ENCODE data around the gene LIAS.
"Not testable (repeated sequence)": the region's sequence is repeated elsewhere in the genome, so short reads cannot be mapped to it uniquely, and the experiment has no call there.

Gene LIAS

GRCh38 chr4:39453738-39454137, 5.1 kb upstream of the LIAS start:
- DNase-seq = no peak

DNA sequence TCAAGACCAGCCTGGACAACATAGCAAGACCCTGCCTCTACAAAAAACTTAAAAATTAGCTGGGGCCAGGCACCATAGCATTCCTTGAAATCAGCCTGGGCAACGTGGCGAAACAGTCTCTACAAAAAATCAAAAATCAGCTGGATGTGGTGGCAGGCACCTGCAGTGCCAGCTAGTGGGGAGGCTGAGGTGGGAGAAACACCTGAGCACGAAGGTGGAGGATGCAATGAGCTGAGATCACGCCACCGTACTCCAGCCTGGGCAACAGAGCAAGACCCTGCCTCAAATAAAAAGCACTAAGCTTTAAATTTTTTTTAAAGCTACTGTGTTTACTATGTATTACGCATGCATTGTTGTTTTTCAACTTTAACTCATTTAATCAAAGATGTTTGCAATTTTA, 3.4 kb upstream of the LIAS start:
- no peak for DNase-seq

GRCh38 chr4:39456946-39457763, 1.7 kb upstream of the LIAS start:
- no peak for DNase-seq

DNA sequence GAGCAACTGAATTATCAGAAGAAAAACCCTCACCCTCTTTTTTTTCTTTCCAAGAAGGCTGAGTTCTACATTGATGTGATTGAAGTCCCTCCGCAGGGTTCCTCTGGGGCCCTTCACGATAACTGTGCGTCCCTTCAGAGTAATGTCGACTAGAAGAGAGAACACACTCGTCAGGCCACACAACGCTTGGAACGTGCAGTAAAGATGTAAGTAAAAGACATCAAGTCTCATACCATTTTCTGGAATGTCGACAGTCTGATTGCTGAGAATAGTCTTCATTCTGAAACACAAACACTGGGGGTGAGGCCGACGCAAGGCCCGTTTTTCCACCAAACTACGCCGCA, 723 bp upstream of the LIAS start:
- not testable (repeated sequence) for DNase-seq

DNA sequence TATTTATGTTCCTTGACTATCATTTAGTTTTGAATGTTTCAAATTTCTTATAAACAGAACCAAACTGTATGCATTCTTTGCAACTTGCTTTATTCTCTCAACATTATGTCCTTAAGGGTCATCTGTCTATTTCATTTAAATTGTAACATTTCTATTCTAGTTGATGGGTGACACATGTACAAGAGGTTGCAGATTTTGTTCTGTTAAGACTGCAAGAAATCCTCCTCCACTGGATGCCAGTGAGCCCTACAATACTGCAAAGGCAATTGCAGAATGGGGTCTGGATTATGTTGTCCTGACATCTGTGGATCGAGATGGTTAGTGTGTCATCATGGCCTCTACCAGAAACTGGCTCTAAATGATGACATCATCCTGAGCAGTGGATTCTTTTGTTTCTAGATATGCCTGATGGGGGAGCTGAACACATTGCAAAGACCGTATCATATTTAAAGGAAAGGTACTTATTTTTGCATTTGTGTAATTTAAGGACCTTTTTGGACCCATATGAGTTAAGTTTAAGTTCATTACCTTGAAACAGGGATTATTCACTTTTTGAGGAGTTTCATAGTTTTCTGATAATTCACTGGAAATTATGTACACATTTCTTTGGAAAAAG, 6.1 kb downstream of the LIAS start:
- DNase-seq = peak; percentile 0

- no peak for DNase-seq
Observed at GRCh38 chr4:39466747-39467146, 7.9 kb downstream of the LIAS start.

DNA sequence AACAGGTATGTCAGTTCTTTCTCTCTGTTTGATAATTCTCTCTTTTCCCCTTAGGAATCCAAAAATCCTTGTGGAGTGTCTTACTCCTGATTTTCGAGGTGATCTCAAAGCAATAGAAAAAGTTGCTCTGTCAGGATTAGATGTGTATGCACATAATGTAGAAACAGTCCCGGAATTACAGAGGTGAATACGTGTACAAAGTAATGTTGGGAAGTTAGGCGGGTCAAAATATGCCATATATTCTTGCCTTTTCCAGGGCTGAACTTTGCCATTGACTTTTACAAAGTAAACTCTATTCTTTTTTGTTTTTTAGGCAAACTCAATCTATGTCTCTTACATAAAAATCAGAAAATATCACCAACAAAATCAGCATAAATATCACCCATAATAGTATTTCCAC, 8.6 kb downstream of the LIAS start:
- DNase-seq = no peak

GRCh38 chr4:39469429-39470077, 10.7 kb downstream of the LIAS start:
- DNase-seq = no peak

- DNase-seq = no peak
Observed at GRCh38 chr4:39470402-39470801, 11.5 kb downstream of the LIAS start.

- no peak for DNase-seq
Observed at GRCh38 chr4:39472396-39472795, 13.5 kb downstream of the LIAS start.

GRCh38 chr4:39476187-39476895, 17.5 kb downstream of the LIAS start:
- no peak for DNase-seq

- no peak for DNase-seq
Observed at GRCh38 chr4:39480251-39480650, 21.4 kb downstream of the LIAS start.

DNA sequence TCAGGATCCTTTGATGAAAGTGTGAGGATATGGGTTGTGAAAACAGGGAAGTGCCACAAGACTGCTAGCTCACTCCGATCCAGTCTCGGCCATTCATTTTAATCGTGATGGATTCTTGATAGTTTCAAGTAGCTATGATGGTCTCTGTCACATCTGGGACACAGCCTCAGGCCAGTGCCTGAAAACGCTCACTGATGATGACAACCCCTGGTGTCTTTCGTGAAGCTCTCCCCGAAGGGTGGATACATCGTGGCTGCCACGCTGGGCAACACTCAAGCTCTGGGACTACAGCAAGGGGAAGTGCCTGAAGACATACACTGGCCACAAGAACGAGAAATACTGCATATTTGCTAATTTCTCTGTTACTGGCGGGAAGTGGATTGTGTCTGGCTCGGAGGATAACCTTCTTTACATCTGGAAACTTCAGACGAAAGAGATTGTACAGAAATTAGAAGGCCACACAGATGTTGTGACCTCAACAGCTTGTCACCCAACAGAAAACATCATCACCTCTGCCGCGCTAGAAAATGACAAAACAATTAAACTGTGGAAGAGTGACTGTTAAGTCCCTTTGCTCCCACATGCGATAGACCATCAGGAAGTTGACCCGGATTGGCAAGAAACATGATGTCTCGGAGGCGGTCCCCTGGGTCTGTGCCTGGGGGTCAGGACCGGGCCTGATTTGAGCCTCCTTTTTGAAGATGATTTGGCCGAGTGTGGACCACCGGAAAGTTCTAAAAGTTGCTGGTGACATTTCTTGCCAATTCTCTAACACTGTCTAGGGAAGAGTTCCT, 22.2 kb downstream of the LIAS start:
- no peak for DNase-seq

DNA sequence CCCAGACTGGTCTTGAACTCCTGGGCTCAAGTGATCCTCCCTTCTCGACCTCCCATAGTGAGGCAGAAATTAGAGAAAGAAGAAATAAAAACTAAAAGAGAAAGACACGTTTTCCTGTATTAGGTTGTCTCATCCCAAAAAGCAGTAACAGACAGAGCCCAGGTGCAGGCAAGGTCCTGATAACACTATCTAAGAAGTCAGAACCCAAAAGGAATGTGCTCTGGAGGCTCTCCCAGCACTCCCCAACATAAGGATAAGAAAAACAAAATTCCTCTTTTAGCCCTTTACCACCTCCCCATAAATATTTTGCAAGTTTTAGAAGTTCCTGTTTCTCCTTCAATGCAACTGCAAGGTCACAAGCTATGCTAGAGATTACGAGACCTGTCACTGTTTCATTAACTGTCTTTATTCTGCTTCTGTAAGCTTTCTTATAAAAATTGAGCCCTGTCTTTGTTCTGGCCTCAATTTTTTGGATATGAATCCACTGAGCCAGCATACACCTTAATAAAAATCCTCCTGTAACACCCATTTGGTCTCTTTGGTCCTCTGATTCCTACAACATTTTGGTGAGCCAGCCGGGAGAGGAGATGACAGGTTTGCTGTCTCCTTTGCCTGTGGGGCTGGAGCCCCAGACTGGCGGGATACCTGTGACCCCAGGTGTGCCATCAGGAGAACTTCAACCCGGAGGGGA, 25.9 kb downstream of the LIAS start:
- no peak for DNase-seq

DNA sequence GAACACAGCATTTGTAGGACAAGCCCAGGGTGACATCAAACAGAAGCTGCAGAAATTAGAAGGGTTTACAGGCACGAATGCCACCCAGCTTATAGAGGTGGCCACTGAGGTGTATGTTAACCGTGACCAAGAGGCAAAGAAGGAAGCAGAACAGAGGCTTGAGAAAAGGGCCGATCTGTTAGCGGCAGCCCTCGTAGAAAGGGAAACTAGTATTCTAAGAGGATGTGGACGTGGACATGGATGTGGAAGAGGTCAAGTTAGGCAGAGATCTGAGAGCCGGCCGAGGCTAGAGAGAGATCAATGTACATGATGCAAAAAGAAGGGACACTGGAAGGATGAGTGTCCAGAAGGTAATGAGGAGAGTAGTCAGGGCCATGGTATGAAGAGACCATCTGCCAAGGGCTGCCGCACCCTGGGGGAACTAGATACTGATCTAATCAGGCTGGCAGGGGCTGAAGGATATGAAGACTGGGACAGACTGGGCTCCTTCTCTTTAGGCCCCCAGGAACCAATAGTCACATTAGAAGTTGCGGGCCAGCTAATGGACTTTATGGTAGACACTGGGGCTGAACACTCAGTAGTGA, 27.5 kb downstream of the LIAS start:
- no peak for DNase-seq

DNA sequence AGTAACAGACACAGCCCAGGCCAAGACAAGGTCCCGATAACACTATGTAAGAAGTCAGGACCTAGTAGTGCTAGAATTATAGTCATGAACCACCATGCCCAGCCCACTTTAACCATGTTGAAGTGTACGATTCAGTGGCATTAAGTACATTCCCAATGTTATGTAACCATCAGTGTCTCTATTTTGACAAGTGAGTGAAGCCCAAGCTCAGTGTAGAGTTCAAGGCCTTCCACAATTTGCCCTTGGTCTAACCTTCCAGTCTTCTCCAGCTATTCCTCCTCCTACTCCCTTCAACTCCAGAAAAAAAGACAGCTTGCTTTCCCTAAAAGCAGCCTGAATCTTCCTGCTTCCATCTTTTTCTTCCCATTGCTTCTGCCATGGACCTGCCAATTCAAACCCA, 31.5 kb downstream of the LIAS start:
- no peak for DNase-seq

DNA sequence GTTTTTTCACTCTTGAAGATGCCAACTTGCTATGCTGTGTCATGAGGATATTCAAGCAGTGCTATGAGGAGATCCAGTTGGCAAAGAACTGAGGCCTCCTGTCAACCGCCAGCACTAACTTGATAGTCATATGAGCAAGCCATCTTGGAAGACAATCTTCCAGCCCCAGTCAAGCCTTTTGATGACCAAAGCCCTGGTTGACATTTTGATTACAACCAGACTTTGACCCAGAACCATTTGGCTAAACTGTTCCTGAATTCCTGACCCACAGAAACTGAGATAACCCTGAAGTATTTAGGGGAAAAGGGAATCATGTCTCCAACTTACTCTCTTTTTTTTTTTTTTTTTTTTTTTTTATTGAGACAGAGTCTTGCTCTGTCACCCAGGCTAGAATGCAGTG, 35.5 kb downstream of the LIAS start:
- no peak for DNase-seq

DNA sequence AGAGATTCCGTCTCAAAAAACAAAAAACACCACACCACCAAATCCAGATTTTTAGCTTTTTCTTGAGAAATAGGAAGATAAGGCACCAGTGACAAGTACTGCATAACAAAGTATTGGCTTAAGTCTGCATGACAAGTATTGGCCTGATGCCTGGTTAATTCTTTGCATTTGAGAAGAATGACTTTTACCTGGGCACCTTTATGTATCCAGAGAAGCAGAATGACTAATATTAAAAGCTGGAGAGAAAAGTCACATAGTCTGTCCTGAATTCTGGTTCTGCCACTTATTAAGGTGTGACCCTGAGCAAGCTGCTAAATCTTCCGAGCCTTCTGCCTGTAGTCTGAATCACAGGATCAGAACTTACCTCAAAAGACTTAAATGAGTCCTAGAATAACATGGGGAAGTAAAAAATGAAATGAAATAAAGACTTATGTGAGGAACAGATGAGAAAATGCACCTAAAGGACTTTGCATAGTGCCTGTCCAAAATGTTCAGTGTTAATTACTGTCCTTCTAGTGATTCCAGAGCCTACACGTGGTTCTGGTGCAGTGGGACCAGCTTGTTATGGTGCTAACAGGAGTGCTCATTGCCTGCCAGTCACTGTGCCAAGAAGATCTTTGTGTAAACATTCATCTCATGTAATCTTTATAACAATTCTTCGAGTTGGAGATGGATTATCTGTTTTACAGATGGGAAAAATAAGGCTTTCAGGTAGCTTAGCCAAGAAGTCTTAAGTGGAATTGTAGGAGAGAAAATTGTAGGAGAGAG, 36.8 kb downstream of the LIAS start:
- DNase-seq = no peak

DNA sequence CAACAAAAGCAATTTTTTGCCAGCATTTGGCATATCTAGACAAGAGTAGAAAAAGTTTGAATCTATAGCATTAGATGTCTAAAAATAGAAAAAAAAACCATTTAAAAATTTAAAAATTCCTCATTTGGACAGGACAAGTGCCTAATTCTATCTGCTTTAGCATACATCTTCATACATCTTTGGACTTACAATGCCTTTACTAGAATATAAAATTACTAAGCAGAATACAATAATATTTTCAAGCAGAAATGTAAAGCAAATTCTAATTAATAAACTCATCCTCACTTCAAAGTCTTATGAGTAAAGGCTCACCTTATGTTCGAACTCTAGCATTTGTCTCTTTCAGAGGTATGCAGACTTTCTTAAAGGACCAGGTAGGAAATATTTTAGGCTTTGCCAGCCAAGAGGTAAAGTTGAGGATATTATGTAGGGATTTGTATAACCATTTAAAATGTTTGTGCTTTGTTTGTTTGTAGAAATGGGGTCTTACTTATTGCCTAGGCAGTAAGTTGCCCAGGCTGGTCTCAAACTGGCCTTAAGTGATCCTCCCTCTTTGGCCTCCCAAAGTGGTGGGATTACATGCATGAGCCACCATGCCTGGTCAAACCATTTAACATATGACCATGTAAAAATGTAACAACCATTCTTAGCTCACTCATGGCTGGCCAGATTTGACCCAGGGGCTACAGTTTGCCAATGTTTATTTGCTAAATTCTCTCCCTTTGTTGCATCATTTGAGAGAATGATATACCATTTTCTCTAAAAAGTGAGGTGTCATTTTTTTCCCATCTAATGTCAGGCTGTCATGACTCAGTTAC, 39.3 kb downstream of the LIAS start:
- no peak for DNase-seq

DNA sequence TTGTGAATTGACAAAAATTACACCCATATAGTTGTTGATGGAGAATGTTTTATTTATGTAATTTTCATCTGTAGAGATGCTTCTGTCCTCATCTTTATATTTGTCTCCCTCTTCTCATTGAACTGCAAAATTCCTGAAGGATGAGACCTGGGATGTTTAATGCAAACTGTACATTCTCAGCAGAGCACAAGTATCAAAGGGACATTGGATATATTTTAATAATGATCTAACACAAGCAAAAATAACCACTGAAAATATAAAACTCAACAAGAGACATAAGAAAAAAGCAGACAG, 39.8 kb downstream of the LIAS start:
- DNase-seq = no peak
